GM18873 (cell line): ENCODE measurements around the gene CCNI.
"Not testable (repeated sequence)": the region's sequence is repeated elsewhere in the genome, so short reads cannot be mapped to it uniquely, and the experiment has no call there.

Experiments used
- ATAC-seq: cut with Tn5 transposase; IDR thresholded peaks from one replicate; pipeline ENCODE4 v1.9.1; 2021; ENCODE audit warnings: mild to moderate bottlenecking, moderate library complexity, moderate number of reproducible peaks; ENCODE audit not compliant: unreplicated experiment, low FRiP score

The CCNI gene

DNA sequence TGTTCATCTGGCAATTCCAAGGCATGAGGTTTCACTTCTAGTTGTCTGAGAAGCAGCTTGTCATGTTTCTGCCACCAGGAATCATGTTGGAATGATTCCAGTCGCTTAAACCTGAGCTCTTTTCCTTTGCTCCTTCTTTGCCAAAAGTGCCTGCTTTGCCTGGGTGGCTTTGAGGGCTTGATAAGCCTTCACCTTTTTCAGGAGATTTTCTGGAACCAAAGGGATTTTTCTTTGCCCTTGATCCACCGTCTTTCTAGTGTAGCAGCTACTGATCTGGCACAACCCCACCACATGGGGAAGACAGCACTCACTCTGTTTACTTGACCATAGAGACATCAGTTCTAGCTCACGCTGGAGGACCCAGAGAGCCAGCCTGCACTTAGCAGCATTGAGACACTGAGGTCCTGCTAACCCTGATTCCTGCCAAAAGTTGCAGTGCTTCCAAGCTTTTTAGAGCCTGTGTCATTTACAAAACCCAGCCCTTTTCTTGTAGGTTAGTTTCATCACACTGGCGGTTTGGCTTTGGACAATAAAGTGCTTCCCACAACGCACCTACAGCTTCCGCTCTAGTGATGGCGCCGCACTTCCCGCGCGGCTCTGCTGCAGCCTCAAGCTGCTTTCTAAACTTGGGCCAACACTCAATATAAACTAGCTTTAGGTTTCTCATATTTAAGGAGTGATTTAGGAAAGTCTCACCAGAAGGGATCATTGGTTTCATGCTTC, 7.3 kb upstream of the CCNI start:
- no peak for ATAC-seq

DNA sequence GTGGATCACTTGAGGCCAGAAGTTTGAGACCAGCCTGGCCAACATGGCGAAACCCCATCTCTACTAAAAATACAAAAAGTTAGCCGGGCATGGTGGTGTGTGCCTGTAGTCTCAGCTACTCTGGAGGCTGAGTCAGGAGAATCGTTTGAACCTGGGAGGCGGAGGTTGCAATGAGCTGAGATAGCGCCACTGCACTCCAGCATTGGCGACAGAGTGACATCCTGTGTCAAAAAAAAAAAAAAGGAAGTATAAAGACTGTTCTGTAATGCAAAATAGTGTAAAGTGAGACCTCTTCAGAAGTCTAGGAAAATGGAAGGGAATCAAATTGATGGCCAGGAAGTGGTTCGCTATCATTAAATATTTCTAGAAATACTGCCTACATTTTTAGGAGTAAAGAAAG, 5.0 kb upstream of the CCNI start:
- ATAC-seq: not testable (repeated sequence)

DNA sequence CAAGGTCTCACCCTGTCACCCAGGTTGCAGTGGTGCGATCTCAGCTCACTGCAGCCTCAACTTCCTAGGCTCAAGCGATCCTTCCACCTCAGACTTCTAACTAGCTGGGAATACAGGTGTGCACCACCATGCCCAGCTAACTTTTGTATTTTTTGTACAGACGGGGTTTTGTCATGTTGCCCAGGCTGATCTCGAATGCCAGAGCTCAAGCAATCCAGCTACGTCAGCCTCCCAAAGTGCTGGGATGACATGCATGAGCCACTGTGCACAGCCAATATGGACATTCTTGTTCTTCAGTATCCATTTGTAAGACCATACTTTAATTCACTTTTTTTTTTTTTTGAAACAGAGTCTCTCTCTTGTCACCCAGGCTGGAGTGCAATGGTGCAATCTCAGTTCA, 3.5 kb upstream of the CCNI start:
- no peak for ATAC-seq

DNA sequence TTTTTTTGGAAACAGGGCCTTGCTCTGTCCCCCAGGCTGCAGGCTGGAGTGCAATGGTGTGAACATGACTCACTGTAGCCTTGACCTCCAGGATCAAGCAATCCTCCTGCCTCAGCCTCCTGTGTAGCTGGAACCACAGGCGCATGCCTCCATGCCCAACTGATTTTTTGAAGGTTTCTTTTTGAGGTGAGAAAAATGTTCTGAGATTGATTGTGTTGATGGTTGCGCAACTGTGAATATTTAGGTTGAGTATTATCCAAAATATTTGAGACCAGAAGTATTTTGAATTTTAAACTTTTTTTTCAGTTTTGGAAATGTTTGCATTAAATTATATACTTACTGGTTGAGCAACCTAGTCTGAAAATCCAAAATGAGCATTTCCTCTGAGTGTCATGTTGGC, 2.6 kb upstream of the CCNI start:
- ATAC-seq: no peak

DNA sequence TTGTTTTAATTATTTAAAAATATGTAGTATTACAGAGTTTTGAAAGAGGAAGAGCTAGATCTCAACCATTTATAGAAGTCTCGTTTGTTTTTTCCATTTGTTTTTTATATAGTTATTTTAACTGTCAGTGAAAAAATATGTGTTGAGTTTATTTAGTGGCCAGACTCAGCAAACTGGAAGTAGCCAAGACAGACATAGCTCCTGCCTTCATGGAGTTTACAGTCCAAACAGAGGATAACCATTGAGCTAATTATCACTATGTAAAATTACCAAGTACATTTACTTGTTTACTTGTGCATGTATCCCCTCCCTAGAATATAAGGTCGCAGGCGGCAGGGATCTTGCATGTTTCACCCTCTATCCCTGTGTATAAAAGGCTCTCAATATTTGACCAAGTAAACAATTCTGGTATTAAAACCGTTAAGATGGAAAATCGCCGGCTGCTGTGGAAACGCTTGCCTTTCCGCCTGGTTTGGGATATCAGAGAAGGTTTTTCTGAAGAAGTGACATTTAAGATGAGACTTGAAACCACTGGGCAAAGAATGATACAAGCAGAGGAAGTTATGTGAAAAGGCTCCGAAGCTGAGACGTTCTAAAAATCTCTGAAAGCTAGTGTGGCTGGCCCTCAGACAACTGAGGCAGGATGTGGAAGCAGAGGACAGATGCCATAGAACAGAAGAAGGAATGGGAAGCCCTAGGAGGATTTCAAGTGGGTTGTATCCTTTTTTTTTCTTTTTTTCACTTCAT, 1.3 kb upstream of the CCNI start:
- no peak for ATAC-seq

DNA sequence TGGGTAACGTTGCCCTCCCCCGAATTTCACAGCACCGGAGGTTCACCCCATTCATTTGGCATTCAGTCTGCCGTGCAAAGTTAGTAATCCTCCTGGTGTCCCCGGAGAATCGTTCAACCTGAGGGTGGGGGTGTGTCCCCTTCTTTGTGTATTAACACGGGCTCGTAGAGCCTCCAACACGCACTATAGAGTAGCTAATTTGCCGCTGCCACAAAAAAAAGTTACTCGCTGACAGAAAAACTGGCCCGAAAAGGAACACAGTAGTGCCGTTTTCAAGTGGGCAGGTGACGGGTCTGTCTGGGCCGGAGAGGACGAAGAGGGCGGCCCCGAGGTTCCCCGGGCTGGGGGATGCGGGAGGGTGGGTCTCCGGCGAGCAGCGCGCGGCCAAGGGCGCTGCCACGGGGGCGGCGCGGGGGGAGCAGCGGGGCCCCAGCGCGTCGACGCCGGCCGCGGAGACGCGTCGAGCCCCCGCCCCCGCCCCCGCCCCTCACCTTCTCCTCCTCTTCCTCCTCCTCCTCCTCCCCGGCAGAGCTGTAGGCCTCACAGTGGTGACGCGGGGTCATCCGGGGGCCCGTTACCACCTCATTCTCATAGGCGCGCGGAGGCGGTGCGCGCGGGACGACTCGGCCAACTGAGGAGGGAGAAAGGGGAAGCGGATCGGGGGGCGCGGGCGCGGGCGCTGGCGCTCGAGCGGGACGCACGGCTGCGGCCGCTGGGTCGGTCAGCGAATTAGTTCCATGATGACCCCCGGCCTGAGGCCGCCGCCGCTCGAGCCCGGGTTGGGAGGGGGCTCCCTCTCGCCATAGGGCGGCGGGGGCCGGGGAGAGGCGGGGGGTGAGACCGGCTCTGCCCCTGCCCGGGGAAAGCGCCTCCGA, 571 bp downstream of the CCNI start:
- no peak for ATAC-seq

DNA sequence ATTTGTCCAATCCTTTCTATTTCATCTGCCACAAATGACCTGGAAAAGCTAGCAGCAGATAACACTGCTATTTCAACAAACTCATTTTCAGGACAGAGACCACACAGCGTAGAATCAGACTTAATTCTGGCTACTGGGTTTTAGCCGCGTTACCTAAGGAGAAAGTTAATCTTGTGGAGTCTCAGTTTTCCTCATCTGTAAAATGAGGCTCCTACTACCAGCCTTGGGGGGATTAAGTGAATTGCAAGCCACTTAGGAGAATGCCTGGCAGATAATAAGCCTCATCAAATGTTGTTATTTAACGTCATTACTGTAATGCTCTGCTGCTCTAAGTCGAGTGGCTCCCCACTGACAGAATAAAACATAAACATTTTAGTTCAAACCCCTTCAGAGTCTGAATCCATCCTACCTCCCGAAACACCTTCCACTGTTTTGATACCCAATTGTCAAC, 1.4 kb downstream of the CCNI start:
- no peak for ATAC-seq

DNA sequence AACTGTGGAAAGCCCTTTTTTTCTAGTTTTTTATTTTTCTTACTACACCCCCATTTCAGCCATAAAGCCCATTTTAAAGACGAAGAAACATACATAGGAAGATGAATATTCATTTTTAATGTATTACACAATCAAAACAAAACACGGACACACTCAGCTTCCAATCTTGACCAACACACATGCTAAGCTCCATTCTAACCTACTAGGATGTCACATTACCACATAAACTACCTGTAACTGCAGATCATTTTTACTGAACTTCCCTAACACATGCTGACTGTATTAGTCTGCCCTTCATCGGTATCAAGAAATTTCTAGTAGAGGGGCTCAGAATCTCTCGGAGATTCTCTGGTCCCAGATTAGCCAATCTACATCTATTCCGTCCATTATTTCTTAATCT, 1.8 kb downstream of the CCNI start:
- ATAC-seq: no peak

DNA sequence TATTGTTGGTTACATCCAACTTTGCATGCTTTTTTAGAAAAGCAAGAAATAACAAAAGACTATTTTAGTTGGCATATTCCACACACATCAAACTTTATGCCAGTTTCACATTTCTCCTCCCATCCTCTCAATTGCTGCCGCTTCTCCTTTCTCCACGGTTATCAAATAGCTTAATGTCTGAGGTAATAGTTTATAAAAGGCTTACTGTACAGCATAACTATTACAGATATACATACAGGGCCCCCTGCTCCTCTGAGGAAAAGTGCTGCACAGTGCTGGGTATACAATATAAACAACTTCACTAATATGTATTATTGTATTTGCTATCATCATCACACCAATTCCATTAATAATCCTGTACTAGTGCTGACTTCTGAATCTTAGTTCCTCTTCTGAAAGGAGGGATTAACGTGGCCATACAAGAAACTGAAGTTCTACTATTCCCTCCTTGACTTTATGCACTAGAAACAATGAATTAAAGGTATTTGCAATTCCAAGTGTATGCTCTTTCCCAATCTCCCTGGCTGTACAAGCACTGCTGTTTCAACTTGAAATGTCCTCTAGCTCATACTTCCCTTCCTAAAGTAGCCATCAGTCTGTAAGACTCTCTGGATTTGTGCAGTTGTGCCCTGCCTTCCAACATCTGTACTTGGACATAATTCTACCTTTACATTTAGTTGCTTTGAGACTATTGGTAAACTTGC, 2.5 kb downstream of the CCNI start:
- ATAC-seq: no peak

DNA sequence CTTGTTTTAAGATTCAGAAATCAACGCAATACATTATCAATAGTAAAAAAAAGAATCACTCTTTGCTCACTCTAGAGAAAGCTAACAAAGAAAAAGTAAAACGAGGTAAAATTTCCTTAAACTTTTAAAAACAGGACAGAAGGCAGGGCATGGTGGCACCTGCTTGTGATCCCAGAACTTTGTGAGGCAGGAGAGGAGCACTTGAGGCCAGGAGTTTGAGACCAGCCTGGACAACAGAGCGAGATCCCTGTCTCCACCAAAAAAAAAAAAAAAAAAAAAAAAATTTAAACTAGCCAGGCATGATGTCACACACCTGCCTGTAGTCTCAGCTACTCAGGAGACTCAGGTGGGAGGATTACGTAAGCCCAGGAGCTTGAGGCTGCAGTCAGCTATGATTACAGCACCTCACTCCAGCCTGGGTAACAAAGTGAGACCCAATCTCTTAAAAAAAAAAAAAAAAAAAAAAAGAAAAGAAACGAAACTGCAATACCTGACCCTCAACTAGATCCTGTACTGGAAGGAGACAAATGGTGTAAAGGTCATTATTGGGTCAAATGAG, 3.5 kb downstream of the CCNI start:
- no peak for ATAC-seq

DNA sequence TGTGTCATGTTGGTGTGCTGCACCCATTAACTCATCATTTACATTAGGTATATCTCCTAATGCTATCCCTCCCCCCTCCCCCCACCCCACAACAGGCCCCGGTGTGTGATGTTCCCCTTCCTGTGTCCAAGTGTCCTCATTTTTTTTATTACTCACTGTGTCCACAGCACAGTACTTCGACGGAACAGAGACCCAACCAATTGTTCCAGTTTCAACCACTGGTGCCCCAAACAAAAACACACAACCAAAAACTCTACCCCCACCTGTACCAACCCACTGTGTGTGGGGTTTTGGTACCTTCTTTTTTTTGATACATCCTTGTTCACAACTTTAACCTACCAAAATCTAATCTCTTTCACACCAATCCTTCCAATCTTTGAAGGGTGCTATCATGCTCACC, 6.3 kb downstream of the CCNI start:
- ATAC-seq: peak; percentile 45

DNA sequence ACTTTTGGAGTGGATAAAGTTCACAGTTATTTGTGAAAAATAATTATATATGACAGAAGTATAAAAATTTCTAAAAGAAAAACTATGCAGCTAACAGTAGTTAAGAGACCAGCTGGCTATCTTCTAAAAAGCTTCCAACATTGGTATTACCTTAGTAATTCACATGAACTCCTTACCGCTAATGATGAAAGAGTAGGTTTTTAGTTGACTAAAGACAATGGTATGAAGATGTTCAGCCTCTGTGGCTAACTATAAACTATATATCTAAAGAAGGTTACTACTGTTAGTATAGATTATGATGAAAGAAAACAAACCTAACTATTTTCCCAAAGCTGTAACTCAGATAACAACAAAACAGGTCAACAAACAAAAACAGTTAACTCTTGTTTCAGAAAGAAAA, 10.4 kb downstream of the CCNI start:
- no peak for ATAC-seq

DNA sequence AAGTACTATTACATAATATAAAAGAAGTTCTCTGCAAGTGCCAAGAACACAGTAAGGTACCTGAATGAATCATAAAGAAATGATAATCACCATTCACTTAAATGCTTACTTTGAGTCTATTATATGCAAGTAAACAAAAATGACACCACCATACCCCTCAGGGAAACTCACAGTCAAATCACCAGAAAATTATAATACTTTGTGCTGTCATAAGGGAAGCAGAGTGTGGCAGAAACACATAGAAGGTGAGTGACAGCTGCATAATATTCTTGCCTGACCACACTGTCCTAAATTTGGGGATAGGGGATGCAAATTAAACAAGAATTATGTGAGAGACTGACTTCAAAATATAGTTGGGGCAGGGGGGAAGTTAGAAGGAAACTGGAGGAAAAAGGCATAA, 12.9 kb downstream of the CCNI start:
- ATAC-seq: no peak

DNA sequence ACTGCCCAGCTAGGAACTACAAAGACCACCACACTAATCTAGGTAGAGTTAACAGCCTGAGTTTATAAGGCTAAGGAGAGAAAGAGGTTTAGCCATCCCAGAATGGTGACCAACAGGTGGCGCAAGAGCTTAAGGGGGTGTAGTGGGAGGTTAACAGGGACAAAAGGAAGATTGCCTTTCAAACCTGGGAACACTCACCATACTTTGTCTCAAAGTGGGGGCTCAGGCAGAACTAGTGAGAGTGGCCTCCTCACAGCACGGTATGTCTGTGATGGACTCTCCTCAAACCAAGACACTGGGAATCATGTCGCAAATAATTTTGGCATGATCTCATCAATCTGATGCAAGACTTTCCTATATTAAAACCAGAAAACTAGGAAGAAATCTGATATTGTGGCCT, 23.4 kb downstream of the CCNI start:
- ATAC-seq: no peak

DNA sequence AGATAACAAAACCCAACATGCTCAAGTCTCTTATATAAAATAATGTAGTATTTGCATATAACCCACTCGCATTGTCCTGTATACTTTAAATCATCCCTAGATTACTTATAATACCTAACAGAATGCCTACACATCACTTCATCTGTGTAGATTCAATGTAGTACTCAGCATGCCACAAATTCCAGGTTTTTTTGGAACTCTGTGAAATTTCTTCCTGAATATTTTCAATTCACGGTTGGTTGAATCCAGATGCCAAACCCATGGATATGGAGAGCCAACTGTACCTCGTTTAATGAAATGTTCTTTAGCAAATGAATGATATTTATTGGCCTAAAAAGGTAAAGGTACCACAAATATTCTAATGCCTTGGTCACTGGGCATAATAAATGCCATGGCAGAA, 24.8 kb downstream of the CCNI start:
- ATAC-seq: no peak

DNA sequence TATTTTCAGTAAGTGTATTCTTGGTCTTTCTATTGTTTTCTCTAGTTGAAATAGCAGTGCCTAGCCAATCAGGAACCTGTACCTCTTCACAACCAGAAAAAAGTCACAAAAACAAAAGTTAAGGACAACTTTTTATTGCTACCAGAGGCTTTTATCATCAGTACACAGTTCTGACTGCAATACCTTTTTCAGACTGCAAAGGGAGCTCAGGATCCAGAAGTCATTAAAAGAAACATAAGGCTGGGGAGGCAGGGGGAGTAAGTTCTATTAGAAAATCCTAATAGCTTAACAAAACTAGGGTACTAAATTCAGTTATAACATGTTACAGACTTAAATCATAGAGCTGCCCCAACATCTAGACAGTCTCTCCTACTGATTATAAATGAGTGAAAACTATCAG, 28.8 kb downstream of the CCNI start:
- ATAC-seq: no peak

DNA sequence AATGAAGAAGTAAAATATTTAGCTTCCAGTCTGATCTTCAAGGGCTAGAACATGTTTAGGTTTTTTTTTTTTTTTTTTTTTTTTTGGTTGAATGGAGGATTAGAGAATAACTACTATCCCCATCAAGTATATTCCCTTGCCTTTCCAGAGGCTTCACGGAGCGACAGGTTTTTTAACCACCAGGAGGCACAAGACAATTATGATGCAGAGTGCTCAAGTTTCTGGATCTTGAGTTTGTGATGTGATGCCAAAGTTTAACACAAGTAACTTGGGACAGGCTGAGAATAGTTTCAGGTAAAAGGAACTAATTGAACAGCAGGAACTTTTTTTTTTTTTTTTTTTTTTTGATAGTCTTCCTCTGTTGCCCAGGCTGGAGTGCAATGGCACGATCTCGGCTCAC, 30.3 kb downstream of the CCNI start:
- no peak for ATAC-seq

DNA sequence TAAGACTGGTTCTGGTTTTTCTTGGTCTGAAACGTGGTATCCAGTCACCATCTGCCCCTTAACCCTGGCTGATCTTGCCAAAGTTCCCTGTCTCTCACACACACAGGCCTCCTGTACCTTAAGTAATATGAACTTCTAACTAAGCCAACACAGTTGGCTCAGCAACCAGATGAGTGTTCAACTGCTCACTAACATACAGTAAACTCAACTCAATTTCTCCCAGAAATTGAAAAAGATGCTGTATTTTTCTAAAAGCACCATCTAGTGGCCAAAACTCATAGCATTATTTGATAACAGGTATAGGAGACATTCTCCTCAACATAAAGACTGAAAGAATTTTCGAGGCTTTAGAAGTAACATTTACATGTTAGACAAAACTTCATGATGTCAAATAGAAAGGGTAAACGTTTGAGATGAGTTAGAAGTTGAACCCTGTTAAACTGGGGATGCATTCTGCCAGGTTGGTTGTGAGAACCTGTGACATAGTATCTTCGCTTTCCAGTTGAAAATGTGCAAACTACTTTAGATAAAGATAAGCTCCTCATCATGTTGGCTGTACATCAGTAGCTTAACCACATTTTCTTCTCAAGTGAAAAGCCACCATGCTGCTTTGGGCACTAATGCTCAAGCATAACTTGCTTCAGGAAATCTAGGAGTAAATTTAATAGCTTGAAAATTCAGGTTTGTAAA, 31.2 kb downstream of the CCNI start:
- ATAC-seq: no peak

DNA sequence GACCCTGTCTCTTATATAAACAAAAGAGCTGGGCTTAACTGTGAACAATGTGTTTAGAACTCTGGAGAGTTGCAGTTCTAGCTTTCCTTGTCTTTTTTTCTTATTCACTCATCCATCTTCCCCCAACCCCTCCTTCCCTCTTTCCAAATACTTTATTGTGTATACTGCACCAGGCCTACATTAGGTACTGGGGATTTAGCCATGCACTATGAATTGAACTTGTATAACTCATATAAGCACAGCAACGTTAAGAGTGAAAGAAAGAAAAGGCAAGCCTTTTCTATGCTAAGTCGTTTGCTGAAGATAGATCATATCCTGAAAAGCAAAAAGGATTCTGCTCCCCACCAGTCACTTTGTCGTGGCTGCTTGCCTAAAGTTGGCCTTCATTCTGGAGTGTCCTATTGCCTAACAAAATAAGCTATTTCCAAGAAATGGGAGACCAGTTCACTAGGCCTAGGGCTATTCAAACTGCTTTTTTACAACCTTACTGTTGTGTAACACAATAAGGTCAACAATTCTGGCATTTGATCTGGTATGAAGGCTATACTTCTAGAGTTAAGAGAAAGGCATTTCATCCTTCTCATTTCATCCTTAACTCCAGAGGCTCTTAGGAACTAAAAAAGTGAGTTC, 32.2 kb downstream of the CCNI start:
- ATAC-seq: no peak
